Mammary epithelial cell (primary cell): ENCODE measurements around the gene COL24A1.

Source experiments
- CTCF ChIP-seq, 2 donors: IDR thresholded peaks in 1 of 2; conservative IDR thresholded peaks in 1 of 2; 2 replicates each; pipeline ENCODE4 v1.5.1; 2011 to 2012; ENCODE audit warnings: inconsistent platforms in 2 of 2, low read length in 2 of 2, mild to moderate bottlenecking in 2 of 2, control low read depth in 1 of 2, low read depth in 1 of 2; ENCODE audit not compliant: insufficient read depth in 1 of 2; ENCODE audit errors: extremely low read depth in 1 of 2
- EZH2 ChIP-seq: IDR thresholded peaks from 2 replicates; pipeline ENCODE4 v1.6.1; 2012; ENCODE audit warnings: low read length, inconsistent platforms, borderline replicate concordance

- TF ChIP-seq EZH2 (no peak), CTCF (conservative IDR thresholded peaks at IDR 0.05 in 1 of 2, IDR thresholded peaks at IDR 0.05 in 1 of 2; ENCODE audit: extremely low read depth in 1 of 2, insufficient read depth in 1 of 2, low read depth in 1 of 2, low read length in 2 of 2) (no peak)
These were observed 44.3 kb upstream of the COL24A1 start for GRCh38 chr1:86200901-86201300.
